DOHH2 (cell line): ENCODE results near the gene MROH9.

Source experiments
- H3F3A ChIP-seq: fragments of 200-600 bp; sonication (generic), shearing (Covaris generic); 2 replicates; pipeline ENCODE4 v1.6.0; 2016; ENCODE audit warnings: antibody characterized with exemption, mild to moderate bottlenecking; ENCODE audit not compliant: control insufficient read depth, insufficient read depth
- H3K27ac ChIP-seq: fragments of 200-600 bp; sonication (generic); 2 replicates; pipeline ENCODE4 v1.5.1; 2014; ENCODE audit warnings: low read depth, mild to moderate bottlenecking, low read length, moderate library complexity
- H3K27me3 ChIP-seq: fragments of 200-600 bp; sonication (generic); 2 replicates; pipeline ENCODE4 v1.6.1; 2014; ENCODE audit warnings: mild to moderate bottlenecking, low read length, mixed read lengths; ENCODE audit not compliant: control insufficient read depth
- H3K36me3 ChIP-seq: fragments of 200-600 bp; sonication (generic); 2 replicates; pipeline ENCODE4 v1.6.1; 2014; ENCODE audit warnings: mild to moderate bottlenecking, low read length, moderate library complexity, mixed read lengths; ENCODE audit not compliant: control insufficient read depth
- H3K4me1 ChIP-seq: fragments of 200-600 bp; sonication (generic); 2 replicates; pipeline ENCODE4 v1.6.1; 2014; ENCODE audit warnings: mild to moderate bottlenecking, low read length, mixed read lengths; ENCODE audit not compliant: control insufficient read depth
- H3K4me2 ChIP-seq: fragments of 200-600 bp; sonication (generic); 2 replicates; pipeline ENCODE4 v1.6.0; 2014; ENCODE audit warnings: mild to moderate bottlenecking, low read length, moderate library complexity
- H3K4me3 ChIP-seq: fragments of 200-600 bp; sonication (generic); 2 replicates; pipeline ENCODE4 v1.5.1; 2014; ENCODE audit warnings: mild to moderate bottlenecking, low read length, mixed read lengths
- H3K79me2 ChIP-seq: fragments of 200-600 bp; sonication (generic); 2 replicates; pipeline ENCODE4 v1.6.1; 2014; ENCODE audit warnings: mild to moderate bottlenecking, low read length, mixed read lengths; ENCODE audit not compliant: control insufficient read depth
- H3K9me2 ChIP-seq: fragments of 200-600 bp; sonication (generic); replicated peaks from 2 replicates; pipeline ENCODE4 v1.6.1; 2014; ENCODE audit warnings: mild to moderate bottlenecking, low read length, mixed read lengths; ENCODE audit not compliant: control insufficient read depth
- H3K9me3 ChIP-seq: fragments of 200-600 bp; sonication (generic); 2 replicates; pipeline ENCODE4 v1.6.1; 2014; ENCODE audit warnings: antibody characterized with exemption, low read length, mixed read lengths; ENCODE audit not compliant: control insufficient read depth, insufficient read depth
- H4K20me1 ChIP-seq: fragments of 200-600 bp; sonication (generic); 2 replicates; pipeline ENCODE4 v1.6.0; 2014; ENCODE audit warnings: low read depth, mild to moderate bottlenecking, antibody characterized with exemption, low read length, moderate library complexity; ENCODE audit not compliant: control insufficient read depth, insufficient read depth
- CTCF ChIP-seq: fragments of 200-600 bp; sonication (generic); IDR thresholded peaks from one replicate; pipeline ENCODE4 v1.5.1; 2014; ENCODE audit warnings: antibody characterized with exemption, mild to moderate bottlenecking, low read depth, low read length; ENCODE audit not compliant: poor library complexity, severe bottlenecking
- EZH2phosphoT487 ChIP-seq: fragments of 200-600 bp; sonication (generic); IDR thresholded peaks from 2 replicates; pipeline ENCODE4 v1.6.1; 2017; ENCODE audit warnings: borderline replicate concordance, mild to moderate bottlenecking, antibody characterized with exemption, low read length, moderate library complexity, mixed read lengths

Gene MROH9

GRCh38 chr1:171048014-171048413 is 112.7 kb downstream of the MROH9 start:
- no peaks in the 10 kb centered on the region for H3F3A ChIP-seq
- no peaks in the 10 kb centered on the region for H3K9me2 ChIP-seq
- no peak overlapping the region for H3K4me3 ChIP-seq
- no peak for TF ChIP-seq CTCF
- no peak for TF ChIP-seq EZH2phosphoT487
- no peaks in the 10 kb centered on the region for H3K36me3 ChIP-seq
- H3K4me2 ChIP-seq, result no peak overlapping the region
- no peaks in the 10 kb centered on the region for H3K27me3 ChIP-seq
- no peak overlapping the region for H3K27ac ChIP-seq
- no peaks in the 10 kb centered on the region for H3K79me2 ChIP-seq
- no peaks in the 10 kb centered on the region; the same call in none of the 2 replicates for H3K9me3 ChIP-seq
- no peaks in the 10 kb centered on the region for H4K20me1 ChIP-seq
- no peaks in the 10 kb centered on the region for H3K4me1 ChIP-seq

- Histone ChIP-seq H3K27me3 (no peaks in the 10 kb centered on the region), H3K4me3 (no peak overlapping the region), H3K9me2 (no peaks in the 10 kb centered on the region), H3K9me3 (no peaks in the 10 kb centered on the region; the same call in 1 of the 2 replicates), H3K36me3 (no peaks in the 10 kb centered on the region), H3K79me2 (no peaks in the 10 kb centered on the region), H3K27ac (no peak overlapping the region), H3K4me1 (no peaks in the 10 kb centered on the region), H3F3A (no peaks in the 10 kb centered on the region), H3K4me2 (no peak overlapping the region), H4K20me1 (no peaks in the 10 kb centered on the region)
- TF ChIP-seq EZH2phosphoT487 (no peak), CTCF (no peak)
Observed at GRCh38 chr1:171052977-171053376, 117.6 kb downstream of the MROH9 start.

GRCh38 chr1:171055966-171056643 is 120.8 kb downstream of the MROH9 start:
- Histone ChIP-seq H4K20me1 (no peaks in the 10 kb centered on the region), H3K9me3 (no peaks in the 10 kb centered on the region; the same call in 1 of the 2 replicates), H3K27ac (no peak overlapping the region), H3K9me2 (no peaks in the 10 kb centered on the region), H3K79me2 (no peaks in the 10 kb centered on the region), H3K36me3 (no peaks in the 10 kb centered on the region), H3F3A (no peaks in the 10 kb centered on the region), H3K4me1 (no peaks in the 10 kb centered on the region), H3K4me3 (no peak overlapping the region), H3K27me3 (no peaks in the 10 kb centered on the region), H3K4me2 (no peak overlapping the region)
- no peak for TF ChIP-seq EZH2phosphoT487
- no peak for TF ChIP-seq CTCF
